Activated naive CD8-positive, alpha-beta T cell treated with anti-CD3 and anti-CD28 coated beads, Interleukin-2, amount 10 ng/mL, durations not matched to agents 7 days and 5 days (primary cell): ENCODE measurements around the gene ETFRF1. TPM values are rescaled to one million over a fixed set of nuclear protein-coding genes. Genes with fewer than 3 reads are reported as not detected.

Source experiments
- ATAC-seq: fragments of 150-1000 bp; cut with Tn5 transposase; one replicate; pipeline ENCODE4 v1.10.0; 2021; ENCODE audit warnings: low read depth, moderate library complexity
- POLR2A ChIA-PET: fragments of 350-600 bp; sonication (Branson Sonifier 250); formaldehyde crosslinking; loops from one replicate; lab custom pipeline; 2021; ENCODE audit warnings: antibody characterized with exemption; lab: Charles Lee
- DNase-seq: peaks from one replicate; pipeline ENCODE4 v3.0.0; 2021
- H3K27ac Mint-ChIP-seq: one replicate; pipeline ENCODE4 v1.8.0; 2022; ENCODE audit warnings: mild to moderate bottlenecking, mixed read lengths
- H3K27me3 Mint-ChIP-seq: one replicate; pipeline ENCODE4 v1.8.0; 2022; ENCODE audit warnings: mild to moderate bottlenecking, moderate library complexity, mixed read lengths
- H3K36me3 Mint-ChIP-seq: one replicate; pipeline ENCODE4 v1.8.0; 2021; ENCODE audit warnings: mild to moderate bottlenecking, mixed read lengths
- H3K4me1 Mint-ChIP-seq: one replicate; pipeline ENCODE4 v1.8.0; 2021; ENCODE audit warnings: mixed read lengths
- H3K4me3 Mint-ChIP-seq: one replicate; pipeline ENCODE4 v1.8.0; 2022; ENCODE audit warnings: mild to moderate bottlenecking, moderate library complexity, mixed read lengths
- H3K9me3 Mint-ChIP-seq: one replicate; pipeline ENCODE4 v1.8.0; 2021; ENCODE audit warnings: mixed read lengths
- total RNA-seq, 2 experiments: library from RNA; stranded (reverse); gene quantifications; one replicate each; pipeline ENCODE4 v1.2.3, GENCODE V29; 2021

The ETFRF1 gene
- total RNA-seq, 2 experiments from 2014 or later, result 16.2 to 17.9 TPM

DNA sequence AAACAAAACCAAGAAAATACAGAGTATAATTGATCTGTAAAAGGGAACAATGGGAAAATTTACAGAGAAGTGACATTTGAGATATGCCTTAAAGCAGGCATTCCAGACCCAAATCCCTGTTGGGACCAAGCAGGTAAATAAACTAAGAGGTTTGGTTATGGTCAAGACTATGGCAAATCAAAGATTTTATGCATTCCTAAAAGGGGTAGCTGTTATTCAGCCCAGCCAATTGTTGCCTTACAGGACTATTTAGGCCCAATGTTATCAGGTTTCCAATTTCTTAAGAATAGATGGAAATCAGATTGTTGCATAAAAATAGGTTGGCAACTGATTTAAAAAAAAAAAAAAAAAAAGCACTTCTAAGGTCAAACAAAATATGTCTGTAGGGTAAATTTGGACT lies 5.4 kb upstream of the ETFRF1 start:
- DNase-seq (no peak), ATAC-seq (no peak)
- Mint-ChIP-seq H3K4me1 (peaks cover 19% of the 10 kb centered on the region), H3K9me3 (no peaks in the 10 kb centered on the region), H3K27ac (no peak overlapping the region), H3K4me3 (no peak overlapping the region), H3K27me3 (peaks cover 2% of the 10 kb centered on the region), H3K36me3 (no peaks in the 10 kb centered on the region)
- POLR2A ChIA-PET, result no interaction called here

GRCh38 chr12:25190793-25191192 lies 4.2 kb upstream of the ETFRF1 start:
- no peak for DNase-seq
- peaks cover 2% of the 10 kb centered on the region for H3K27me3 Mint-ChIP-seq
- H3K4me3 Mint-ChIP-seq, result no peak overlapping the region
- peaks cover 1% of the 10 kb centered on the region for H3K36me3 Mint-ChIP-seq
- ATAC-seq, result no peak
- H3K27ac Mint-ChIP-seq, result no peak overlapping the region
- POLR2A ChIA-PET, result no interaction called here
- H3K4me1 Mint-ChIP-seq, result peaks cover 24% of the 10 kb centered on the region
- no peaks in the 10 kb centered on the region for H3K9me3 Mint-ChIP-seq

- H3K27ac Mint-ChIP-seq, result peak overlapping the region; percentile 93
- no peak for DNase-seq
- no peak for ATAC-seq
- POLR2A ChIA-PET, result interaction anchor here (1.1 to 1.3 kb wide), 5 partner anchors 57 to 193 kb away, joined by 3 to 8 read pairs (median 6); partner anchors contain the start of gene KRAS
- peak overlapping the region; percentile 95 for H3K4me3 Mint-ChIP-seq
- peaks cover 15% of the 10 kb centered on the region for H3K4me1 Mint-ChIP-seq
- no peaks in the 10 kb centered on the region for H3K9me3 Mint-ChIP-seq
- H3K36me3 Mint-ChIP-seq, result peaks cover 1% of the 10 kb centered on the region
- H3K27me3 Mint-ChIP-seq, result peaks cover 2% of the 10 kb centered on the region
Observed at GRCh38 chr12:25194214-25194613, 823 bp upstream of the ETFRF1 start.

- peak overlapping the region; percentile 93 for H3K27ac Mint-ChIP-seq
- peak overlapping the region; percentile 95 for H3K4me3 Mint-ChIP-seq
- peaks cover 16% of the 10 kb centered on the region for H3K4me1 Mint-ChIP-seq
- no peaks in the 10 kb centered on the region for H3K9me3 Mint-ChIP-seq
- H3K27me3 Mint-ChIP-seq, result peaks cover 2% of the 10 kb centered on the region
- DNase-seq (no peak), ATAC-seq (no peak)
- H3K36me3 Mint-ChIP-seq, result peaks cover 1% of the 10 kb centered on the region
- POLR2A ChIA-PET, result interaction anchor here (0.6 to 1.3 kb wide), 8 partner anchors 8 to 193 kb away, joined by 3 to 8 read pairs (median 4); partner anchors contain the start of gene KRAS
Observed at GRCh38 chr12:25194722-25195055, 348 bp upstream of the ETFRF1 start.

DNA sequence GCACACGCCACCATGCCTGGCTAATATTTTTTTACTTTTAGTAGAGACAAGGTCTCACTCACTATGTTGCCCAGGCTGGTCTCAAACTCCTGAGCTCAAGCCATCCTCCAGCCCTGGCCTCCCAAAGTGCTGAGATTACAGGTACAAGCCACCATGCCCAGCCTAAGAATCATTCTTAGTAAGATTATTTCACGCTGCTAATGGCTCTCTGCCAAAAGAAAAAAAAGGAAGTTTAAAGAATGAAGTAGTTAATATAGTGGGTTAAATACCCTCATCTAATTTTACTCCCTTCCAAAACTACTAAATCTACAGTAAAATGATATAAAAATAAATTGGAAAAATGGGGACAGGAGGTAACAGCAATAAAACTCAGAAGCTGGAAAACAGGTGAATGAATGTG lies 2.6 kb downstream of the ETFRF1 start:
- no peak for DNase-seq
- Mint-ChIP-seq H3K4me1 (peaks cover 16% of the 10 kb centered on the region), H3K36me3 (peaks cover 14% of the 10 kb centered on the region), H3K9me3 (no peaks in the 10 kb centered on the region), H3K27me3 (no peaks in the 10 kb centered on the region), H3K27ac (no peak overlapping the region), H3K4me3 (no peak overlapping the region)
- ATAC-seq, result no peak
- POLR2A ChIA-PET, result no interaction called here

- POLR2A ChIA-PET, result no interaction called here
- Mint-ChIP-seq H3K36me3 (peaks cover 16% of the 10 kb centered on the region), H3K4me3 (no peak overlapping the region), H3K9me3 (no peaks in the 10 kb centered on the region), H3K27ac (no peak overlapping the region), H3K27me3 (no peaks in the 10 kb centered on the region), H3K4me1 (peaks cover 6% of the 10 kb centered on the region)
- no peak for DNase-seq
- ATAC-seq, result no peak
Observed at GRCh38 chr12:25200703-25201102, 5.7 kb downstream of the ETFRF1 start.

DNA sequence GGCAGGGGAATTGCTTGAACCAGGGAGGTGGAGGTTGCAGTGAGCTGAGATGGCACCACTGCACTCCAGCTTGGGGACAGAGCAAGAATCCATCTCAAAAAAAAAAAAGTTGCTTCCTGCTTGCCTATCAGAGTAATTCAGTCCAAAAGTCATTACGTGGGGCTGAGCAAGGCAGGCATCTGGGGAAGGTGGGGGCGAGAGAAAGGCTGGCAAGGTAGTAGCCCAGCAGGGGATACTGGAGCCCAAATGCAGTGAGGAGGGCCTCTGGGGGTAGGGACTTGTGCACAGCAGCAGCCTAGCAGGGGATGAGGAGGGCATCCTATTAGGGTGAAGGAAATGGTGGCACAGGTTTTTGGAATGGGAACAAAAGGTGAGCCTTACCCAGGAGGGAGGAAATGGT lies 7.1 kb downstream of the ETFRF1 start:
- Mint-ChIP-seq H3K27me3 (no peaks in the 10 kb centered on the region), H3K36me3 (peaks cover 17% of the 10 kb centered on the region), H3K4me3 (no peak overlapping the region), H3K9me3 (no peaks in the 10 kb centered on the region), H3K4me1 (peaks cover 1% of the 10 kb centered on the region), H3K27ac (no peak overlapping the region)
- POLR2A ChIA-PET, result no interaction called here
- ATAC-seq (no peak), DNase-seq (no peak)

- no peak for ATAC-seq
- Mint-ChIP-seq H3K27ac (no peak overlapping the region), H3K4me1 (no peaks in the 10 kb centered on the region), H3K9me3 (no peaks in the 10 kb centered on the region), H3K27me3 (no peaks in the 10 kb centered on the region), H3K4me3 (no peak overlapping the region), H3K36me3 (peaks cover 16% of the 10 kb centered on the region)
- POLR2A ChIA-PET, result no interaction called here
- DNase-seq, result no peak
Observed at GRCh38 chr12:25207411-25207810, 12.4 kb downstream of the ETFRF1 start.

- H3K4me1 Mint-ChIP-seq, result no peaks in the 10 kb centered on the region
- POLR2A ChIA-PET, result no interaction called here
- H3K4me3 Mint-ChIP-seq, result no peak overlapping the region
- H3K27ac Mint-ChIP-seq, result no peak overlapping the region
- peaks cover 15% of the 10 kb centered on the region for H3K36me3 Mint-ChIP-seq
- no peaks in the 10 kb centered on the region for H3K9me3 Mint-ChIP-seq
- no peak for ATAC-seq
- no peak for DNase-seq
- H3K27me3 Mint-ChIP-seq, result no peaks in the 10 kb centered on the region
Observed at GRCh38 chr12:25207846-25208245, 12.8 kb downstream of the ETFRF1 start.

DNA sequence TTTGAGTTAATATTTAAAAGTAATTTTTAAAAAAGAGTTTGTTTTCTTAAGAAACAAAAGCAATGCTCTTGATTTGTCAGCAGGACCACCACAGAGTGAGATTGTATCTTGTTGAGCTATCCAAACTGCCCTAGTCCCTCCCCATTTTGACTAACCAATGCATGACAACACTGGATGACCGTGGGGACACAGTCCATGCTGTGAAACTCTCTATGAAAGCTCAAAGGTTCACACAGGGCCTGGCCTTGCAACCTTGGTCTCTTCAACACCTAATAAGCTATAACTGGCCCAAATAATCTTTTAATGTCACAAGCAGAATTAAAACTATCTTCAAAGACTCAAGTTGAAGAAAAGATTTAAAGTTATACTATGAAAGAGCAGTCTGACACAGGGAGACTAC lies 13.5 kb downstream of the ETFRF1 start:
- H3K36me3 Mint-ChIP-seq, result peaks cover 11% of the 10 kb centered on the region
- H3K27ac Mint-ChIP-seq, result no peak overlapping the region
- no peaks in the 10 kb centered on the region for H3K27me3 Mint-ChIP-seq
- H3K9me3 Mint-ChIP-seq, result no peaks in the 10 kb centered on the region
- H3K4me3 Mint-ChIP-seq, result no peak overlapping the region
- POLR2A ChIA-PET, result no interaction called here
- no peak for DNase-seq
- ATAC-seq, result no peak
- H3K4me1 Mint-ChIP-seq, result no peaks in the 10 kb centered on the region

DNA sequence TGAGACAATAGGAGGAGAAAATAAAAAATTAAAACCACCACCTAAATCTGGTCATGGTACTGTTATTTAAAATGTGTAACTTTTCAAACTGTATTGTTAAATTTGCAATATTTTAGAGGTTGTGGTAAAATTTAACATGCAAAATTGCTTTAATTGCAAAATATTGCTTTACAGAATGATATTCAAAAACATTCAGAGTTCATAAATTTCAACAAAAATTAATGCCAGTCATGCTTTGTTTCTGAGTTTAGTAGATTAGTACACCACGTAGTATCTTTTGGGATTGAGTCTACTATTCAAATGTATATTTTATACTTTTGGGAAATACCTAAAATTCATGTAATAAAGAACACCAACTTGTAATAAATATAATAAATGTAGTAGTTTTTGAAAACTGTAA lies 18.3 kb downstream of the ETFRF1 start:
- H3K27ac Mint-ChIP-seq, result no peak overlapping the region
- POLR2A ChIA-PET, result no interaction called here

GRCh38 chr12:25236190-25236589 lies 41.2 kb downstream of the ETFRF1 start:
- Mint-ChIP-seq H3K4me1 (peaks cover 10% of the 10 kb centered on the region), H3K27ac (no peak overlapping the region)

More for the DNA sequence above, 18.3 kb downstream of the ETFRF1 start:
- no peak overlapping the region for H3K4me3 Mint-ChIP-seq
- no peaks in the 10 kb centered on the region for H3K9me3 Mint-ChIP-seq
- peaks cover 20% of the 10 kb centered on the region for H3K36me3 Mint-ChIP-seq
- no peak for ATAC-seq
- no peak for DNase-seq
- H3K4me1 Mint-ChIP-seq, result peaks cover 1% of the 10 kb centered on the region
- H3K27me3 Mint-ChIP-seq, result no peaks in the 10 kb centered on the region

GRCh38 chr12:25236626-25237025 lies 41.6 kb downstream of the ETFRF1 start:
- Mint-ChIP-seq H3K27ac (no peak overlapping the region), H3K4me3 (no peak overlapping the region), H3K36me3 (peaks cover 41% of the 10 kb centered on the region), H3K4me1 (peaks cover 14% of the 10 kb centered on the region), H3K27me3 (no peaks in the 10 kb centered on the region), H3K9me3 (no peaks in the 10 kb centered on the region)
- POLR2A ChIA-PET, result interaction anchor here (1.6 kb wide), 1 partner anchor 151 kb away, joined by 4 read pairs; no protein-coding TSS in a partner anchor
- no peak for DNase-seq
- no peak for ATAC-seq

More at GRCh38 chr12:25236190-25236589, 41.2 kb downstream of the ETFRF1 start:
- ATAC-seq (no peak), DNase-seq (no peak)
- POLR2A ChIA-PET, result interaction anchor here (1.6 kb wide), 1 partner anchor 151 kb away, joined by 4 read pairs; no protein-coding TSS in a partner anchor
- H3K36me3 Mint-ChIP-seq, result peaks cover 41% of the 10 kb centered on the region
- no peaks in the 10 kb centered on the region for H3K9me3 Mint-ChIP-seq
- H3K4me3 Mint-ChIP-seq, result no peak overlapping the region
- no peaks in the 10 kb centered on the region for H3K27me3 Mint-ChIP-seq

- Mint-ChIP-seq H3K36me3 (peaks cover 34% of the 10 kb centered on the region), H3K4me3 (peak overlapping the region; percentile 21), H3K4me1 (peaks cover 22% of the 10 kb centered on the region), H3K9me3 (no peaks in the 10 kb centered on the region), H3K27me3 (no peaks in the 10 kb centered on the region), H3K27ac (no peak overlapping the region)
- ATAC-seq, result peak; percentile 83
- no peak for DNase-seq
- POLR2A ChIA-PET, result interaction anchor here (0.5 to 2.4 kb wide), 4 partner anchors 10 to 189 kb away, joined by 3 to 13 read pairs (median 6); partner anchors contain the start of gene KRAS
Observed at GRCh38 chr12:25241167-25242020, 46.4 kb downstream of the ETFRF1 start.
